BE2C (cell line): ENCODE results near the gene HOMER3.

Source experiments
- DNase-seq: peaks from one replicate; pipeline ENCODE4 v3.0.0-alpha.2; 2020
- H3K27me3 ChIP-seq: fragments of 250-450 bp; sonication (Bioruptor Pico); 2 replicates; pipeline ENCODE4 v1.5.1; 2020; ENCODE audit warnings: mild to moderate bottlenecking
- H3K36me3 ChIP-seq: fragments of 250-450 bp; sonication (Bioruptor Pico); 2 replicates; pipeline ENCODE4 v1.5.1; 2020; ENCODE audit warnings: mild to moderate bottlenecking
- H3K4me1 ChIP-seq: fragments of 250-450 bp; sonication (Bioruptor Pico); 2 replicates; pipeline ENCODE4 v1.5.1; 2020
- H3K4me3 ChIP-seq: 2 replicates; pipeline ENCODE4 v1.5.1; 2011; ENCODE audit warnings: low read depth, low read length
- H3K9me3 ChIP-seq: fragments of 250-450 bp; sonication (Bioruptor Pico); 2 replicates; pipeline ENCODE4 v1.5.1; 2020
- CTCF ChIP-seq: IDR thresholded peaks from 2 replicates; pipeline ENCODE4 v1.5.1; 2012; ENCODE audit warnings: mild to moderate bottlenecking, low read depth, low read length

Gene HOMER3

GRCh38 chr19:18982669-18983068 is 41.7 kb upstream of the HOMER3 start:
- Histone ChIP-seq H3K9me3 (no peaks in the 10 kb centered on the region), H3K4me1 (no peaks in the 10 kb centered on the region), H3K36me3 (no peaks in the 10 kb centered on the region), H3K4me3 (no peak overlapping the region), H3K27me3 (peaks cover 4% of the 10 kb centered on the region; the same call in 1 of the 2 replicates)
- no peak for DNase-seq
- TF ChIP-seq CTCF, result no peak

GRCh38 chr19:18980432-18981020 is 39.5 kb upstream of the HOMER3 start:
- Histone ChIP-seq H3K4me1 (no peaks in the 10 kb centered on the region), H3K27me3 (peaks cover 4% of the 10 kb centered on the region; the same call in 1 of the 2 replicates), H3K36me3 (no peaks in the 10 kb centered on the region), H3K9me3 (no peaks in the 10 kb centered on the region), H3K4me3 (no peak overlapping the region)
- DNase-seq, result no peak
- TF ChIP-seq CTCF, result no peak

GRCh38 chr19:18978616-18979015 is 37.6 kb upstream of the HOMER3 start:
- H3K4me1 ChIP-seq, result no peaks in the 10 kb centered on the region
- no peak for TF ChIP-seq CTCF
- H3K27me3 ChIP-seq, result peaks cover 4% of the 10 kb centered on the region; the same call in 1 of the 2 replicates
- H3K4me3 ChIP-seq, result no peak overlapping the region
- H3K36me3 ChIP-seq, result no peaks in the 10 kb centered on the region
- DNase-seq, result no peak
- H3K9me3 ChIP-seq, result no peaks in the 10 kb centered on the region

- no peak overlapping the region for H3K4me3 ChIP-seq
- H3K4me1 ChIP-seq, result no peaks in the 10 kb centered on the region
- no peaks in the 10 kb centered on the region for H3K36me3 ChIP-seq
- DNase-seq, result no peak
- no peaks in the 10 kb centered on the region for H3K9me3 ChIP-seq
- TF ChIP-seq CTCF, result no peak
- H3K27me3 ChIP-seq, result no peaks in the 10 kb centered on the region
These were observed 34.9 kb upstream of the HOMER3 start for GRCh38 chr19:18975869-18976268.

GRCh38 chr19:18975011-18975410 is 34.0 kb upstream of the HOMER3 start:
- no peaks in the 10 kb centered on the region for H3K36me3 ChIP-seq
- no peaks in the 10 kb centered on the region for H3K27me3 ChIP-seq
- no peaks in the 10 kb centered on the region for H3K4me1 ChIP-seq
- no peak for TF ChIP-seq CTCF
- H3K9me3 ChIP-seq, result no peaks in the 10 kb centered on the region
- DNase-seq, result no peak
- H3K4me3 ChIP-seq, result no peak overlapping the region

- no peak for DNase-seq
- no peak for TF ChIP-seq CTCF
- Histone ChIP-seq H3K4me1 (no peaks in the 10 kb centered on the region), H3K4me3 (no peak overlapping the region), H3K27me3 (no peaks in the 10 kb centered on the region), H3K9me3 (no peaks in the 10 kb centered on the region), H3K36me3 (no peaks in the 10 kb centered on the region)
These were observed 31.8 kb upstream of the HOMER3 start for GRCh38 chr19:18972851-18973250.
